ENCODE data around the gene DKK2. TPM values are rescaled to one million over a fixed set of nuclear protein-coding genes. Genes with fewer than 3 reads are reported as not detected.

The DKK2 gene
- total and polyA plus RNA-seq, 5 donors, result 0.91 to 4.0 (median 2.7) TPM

DNA sequence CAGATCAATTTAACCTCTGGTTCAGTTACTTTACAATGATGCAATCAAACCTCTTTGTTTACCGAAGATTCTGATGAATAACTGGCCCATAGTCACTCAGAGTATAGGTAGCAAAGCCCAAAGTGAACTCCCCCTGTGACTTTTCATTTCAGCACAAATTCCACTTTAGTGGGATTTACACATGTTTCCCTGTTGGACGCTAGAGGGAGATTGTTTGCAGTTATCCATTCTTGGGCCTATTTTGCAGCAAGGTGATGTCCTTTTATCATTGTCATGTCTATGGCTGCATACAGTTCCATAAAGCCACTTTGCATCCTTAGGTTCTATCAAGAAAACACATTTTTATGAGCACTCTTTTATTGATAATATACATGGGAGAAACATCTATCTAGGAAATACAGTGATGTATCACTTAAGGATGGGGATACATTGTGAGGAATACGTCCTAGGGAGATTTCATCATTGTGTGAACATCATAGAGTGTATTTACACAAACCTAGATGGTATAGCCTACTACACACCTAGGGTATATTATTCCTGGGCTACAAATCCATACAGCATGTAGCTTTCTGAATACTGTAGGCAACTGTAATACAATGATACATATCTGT lies 14.5 kb upstream of the DKK2 start:
- Histone ChIP-seq H3K9me3 (ENCODE audit: control insufficient read depth, low read length) (no peaks in the 10 kb centered on the region), H3K4me3 (ENCODE audit: low read length) (no peak overlapping the region), H3K4me1 (ENCODE audit: control insufficient read depth, insufficient read depth, low read length) (no peaks in the 10 kb centered on the region), H3K27ac (ENCODE audit: low read length) (no peak overlapping the region), H3K27me3 (ENCODE audit: control insufficient read depth, insufficient read depth) (no peaks in the 10 kb centered on the region)
- WGBS, result 56% methylated on average over 3 of the region's 3 CpGs
- no peak for DNase-seq
- intact Hi-C loops (cut with DNase I), result no loop called here
- no peak for ATAC-seq

DNA sequence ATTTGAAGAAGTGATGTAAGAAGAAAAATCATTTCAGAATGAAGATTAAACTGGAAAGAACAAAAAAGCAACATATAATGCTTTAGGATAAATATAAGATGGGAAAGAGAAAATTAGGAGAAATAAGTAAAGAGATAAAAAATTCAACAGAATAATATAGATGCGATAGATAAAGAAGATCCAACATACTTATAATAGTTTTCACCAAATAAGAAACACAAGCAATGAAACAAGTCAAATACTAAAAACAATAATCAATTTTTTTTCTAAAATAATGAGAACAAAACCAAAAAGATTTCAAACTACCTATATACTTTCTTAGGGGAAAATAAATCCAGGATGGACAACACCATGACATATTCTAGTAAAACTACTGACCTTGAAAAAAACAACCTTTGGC lies 10.1 kb upstream of the DKK2 start:
- DNase-seq (no peak), ATAC-seq (no peak)
- intact Hi-C loops (cut with DNase I), result no loop called here
- H3K27ac ChIP-seq (ENCODE audit: low read length), result no peak overlapping the region
- no peaks in the 10 kb centered on the region for H3K27me3 ChIP-seq (ENCODE audit: control insufficient read depth, insufficient read depth)
- no peaks in the 10 kb centered on the region for H3K9me3 ChIP-seq (ENCODE audit: control insufficient read depth, low read length)
- 98% methylated on average over 1 of the region's 1 CpG for WGBS
- no peaks in the 10 kb centered on the region for H3K4me1 ChIP-seq (ENCODE audit: control insufficient read depth, insufficient read depth, low read length)
- H3K4me3 ChIP-seq (ENCODE audit: low read length), result no peak overlapping the region

DNA sequence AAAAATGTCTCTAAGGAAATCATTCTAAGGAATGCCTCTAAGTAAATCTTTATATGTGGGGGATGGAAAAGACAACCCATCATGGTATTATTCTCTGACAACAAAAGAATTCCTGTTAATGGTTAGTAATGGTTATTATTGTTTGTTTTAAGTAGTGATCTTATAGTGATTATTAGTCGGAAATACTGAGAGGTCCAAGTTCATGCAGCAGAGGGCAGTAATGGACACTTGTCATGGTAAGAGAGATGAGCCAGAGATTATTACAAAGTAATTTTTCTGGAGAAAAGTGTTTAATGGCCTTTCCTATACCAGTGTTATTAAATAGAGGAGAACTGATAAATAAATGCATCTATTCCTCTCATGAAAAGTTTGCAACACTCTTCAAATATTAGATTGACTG lies 8.1 kb upstream of the DKK2 start:
- H3K4me3 ChIP-seq (ENCODE audit: low read length), result no peak overlapping the region
- H3K9me3 ChIP-seq (ENCODE audit: control insufficient read depth, low read length), result no peaks in the 10 kb centered on the region
- H3K27me3 ChIP-seq (ENCODE audit: control insufficient read depth, insufficient read depth), result no peaks in the 10 kb centered on the region
- H3K4me1 ChIP-seq (ENCODE audit: control insufficient read depth, insufficient read depth, low read length), result no peaks in the 10 kb centered on the region
- ATAC-seq, result no peak
- intact Hi-C loops (cut with DNase I), result no loop called here
- WGBS, result 48% methylated on average over 1 of the region's 1 CpG
- no peak for DNase-seq
- H3K27ac ChIP-seq (ENCODE audit: low read length), result no peak overlapping the region

DNA sequence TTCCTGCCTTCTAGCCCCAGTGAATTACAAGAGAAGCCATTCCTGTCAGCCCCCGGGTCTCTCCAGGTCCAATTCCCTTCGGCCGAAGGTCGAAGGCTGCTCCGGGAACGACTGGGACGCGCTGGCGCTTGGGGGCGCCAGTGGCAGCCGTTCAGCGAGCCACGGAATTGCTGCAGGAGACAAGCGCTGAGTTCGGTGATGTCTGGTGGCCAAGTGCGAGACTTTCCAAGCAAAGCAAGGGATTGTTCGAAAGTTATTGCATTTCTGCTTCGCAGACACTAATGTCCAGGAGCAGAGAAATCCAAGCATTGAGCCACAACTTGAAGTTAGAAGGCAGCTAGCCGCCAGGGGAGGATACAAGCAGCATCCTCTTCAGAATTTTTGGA lies 1.1 kb upstream of the DKK2 start:
- WGBS, result 2% methylated on average over 19 of the region's 19 CpGs
- H3K27ac ChIP-seq (ENCODE audit: low read length), result no peak overlapping the region
- peak overlapping the region; percentile 33 for H3K4me3 ChIP-seq (ENCODE audit: low read length)
- no peaks in the 10 kb centered on the region for H3K4me1 ChIP-seq (ENCODE audit: control insufficient read depth, insufficient read depth, low read length)
- H3K27me3 ChIP-seq (ENCODE audit: control insufficient read depth, insufficient read depth), result no peaks in the 10 kb centered on the region
- intact Hi-C loops (cut with DNase I), result no loop called here
- no peaks in the 10 kb centered on the region for H3K9me3 ChIP-seq (ENCODE audit: control insufficient read depth, low read length)
- DNase-seq (peak; percentile 50 to 75 (median 65)), ATAC-seq (peak; percentile 60 to 78)

DNA sequence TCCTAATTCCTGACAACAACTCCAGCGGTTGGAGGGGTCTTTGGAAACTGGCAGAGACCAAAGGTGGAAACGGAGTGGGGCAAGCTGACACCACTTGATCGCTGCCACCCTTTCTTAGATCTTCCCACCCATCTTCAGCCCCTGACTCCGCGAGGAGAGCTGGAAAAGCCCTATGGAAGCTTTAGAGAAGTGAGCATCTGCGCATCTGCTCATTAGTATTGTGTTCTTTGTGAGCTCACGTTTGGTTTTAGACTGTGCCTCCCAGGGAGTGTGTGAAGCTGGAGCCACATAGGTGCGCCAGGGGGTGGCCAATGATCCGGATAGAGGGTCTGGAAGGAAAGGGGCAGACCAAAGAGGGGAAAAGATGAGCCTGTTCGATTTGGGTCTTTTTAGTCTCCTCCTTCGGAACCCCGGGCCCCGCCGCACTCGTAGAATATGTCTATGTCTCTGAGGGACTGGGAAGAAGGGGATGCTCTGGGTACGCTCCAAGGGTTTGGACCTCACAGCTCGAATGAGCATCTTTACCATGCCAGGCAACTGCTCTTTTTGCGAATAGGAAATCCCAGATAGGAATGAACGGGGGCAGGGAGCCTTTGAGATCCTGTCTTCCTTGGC lies 578 bp upstream of the DKK2 start:
- peak in 1 of 2 donors; percentile 20 for ATAC-seq

DNA sequence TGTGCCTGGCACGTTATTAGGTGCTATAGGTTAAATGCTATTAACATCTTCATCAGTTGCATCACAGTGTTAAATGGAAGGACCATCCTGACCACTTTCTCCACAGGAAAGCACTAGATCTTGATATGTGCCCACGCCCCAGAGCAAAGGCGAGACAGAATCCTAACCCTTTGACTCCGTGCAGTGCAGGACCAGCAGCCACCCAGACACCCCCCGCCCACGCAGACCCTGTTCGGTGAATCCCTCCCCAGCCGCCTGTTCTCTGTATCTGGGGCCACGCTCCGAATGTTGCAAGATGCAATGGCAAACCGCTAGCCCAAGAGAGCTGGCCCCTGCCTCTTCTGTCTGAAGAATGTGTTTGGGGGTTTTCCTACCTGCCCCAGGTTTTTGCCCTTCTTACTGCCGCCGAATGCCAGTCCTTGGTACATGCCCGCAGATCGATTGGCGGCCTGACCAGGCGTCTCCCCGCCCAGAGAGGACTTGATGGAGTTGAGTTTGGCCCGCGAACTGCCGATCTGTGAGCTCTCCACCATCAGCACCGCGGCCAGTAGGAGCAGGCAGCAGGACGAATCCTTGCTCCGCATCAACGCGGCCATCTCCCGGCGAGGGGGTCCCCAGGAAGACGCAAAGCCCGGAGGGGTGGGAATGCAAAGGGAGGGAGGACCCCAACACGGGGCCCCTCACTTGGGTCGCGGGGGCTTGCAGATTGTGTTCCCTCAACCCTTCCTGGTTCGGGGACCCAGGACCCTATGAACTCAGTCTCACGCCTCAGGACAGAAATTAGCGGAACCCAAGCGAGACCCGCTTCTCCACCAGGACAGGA lies 906 bp downstream of the DKK2 start:
- Histone ChIP-seq H3K4me3 (ENCODE audit: low read length) (peak overlapping the region; percentile 33), H3K27me3 (ENCODE audit: control insufficient read depth, insufficient read depth) (no peaks in the 10 kb centered on the region), H3K9me3 (ENCODE audit: control insufficient read depth, low read length) (no peaks in the 10 kb centered on the region), H3K27ac (ENCODE audit: low read length) (no peak overlapping the region), H3K4me1 (ENCODE audit: control insufficient read depth, insufficient read depth, low read length) (no peaks in the 10 kb centered on the region)
- intact Hi-C loops (cut with DNase I), result no loop called here
- WGBS, result 2% methylated on average over 39 of the region's 39 CpGs
- DNase-seq (peak; percentile 11 to 57 (median 54)), ATAC-seq (peak in 1 of 2 donors; percentile 46)

More for the DNA sequence above, 578 bp upstream of the DKK2 start:
- no peak overlapping the region for H3K27ac ChIP-seq (ENCODE audit: low read length)
- H3K27me3 ChIP-seq (ENCODE audit: control insufficient read depth, insufficient read depth), result no peaks in the 10 kb centered on the region
- 4% methylated on average over 19 of the region's 19 CpGs for WGBS
- no peak for DNase-seq
- peak overlapping the region; percentile 33 for H3K4me3 ChIP-seq (ENCODE audit: low read length)
- no peaks in the 10 kb centered on the region for H3K4me1 ChIP-seq (ENCODE audit: control insufficient read depth, insufficient read depth, low read length)
- intact Hi-C loops (cut with DNase I), result no loop called here
- H3K9me3 ChIP-seq (ENCODE audit: control insufficient read depth, low read length), result no peaks in the 10 kb centered on the region

DNA sequence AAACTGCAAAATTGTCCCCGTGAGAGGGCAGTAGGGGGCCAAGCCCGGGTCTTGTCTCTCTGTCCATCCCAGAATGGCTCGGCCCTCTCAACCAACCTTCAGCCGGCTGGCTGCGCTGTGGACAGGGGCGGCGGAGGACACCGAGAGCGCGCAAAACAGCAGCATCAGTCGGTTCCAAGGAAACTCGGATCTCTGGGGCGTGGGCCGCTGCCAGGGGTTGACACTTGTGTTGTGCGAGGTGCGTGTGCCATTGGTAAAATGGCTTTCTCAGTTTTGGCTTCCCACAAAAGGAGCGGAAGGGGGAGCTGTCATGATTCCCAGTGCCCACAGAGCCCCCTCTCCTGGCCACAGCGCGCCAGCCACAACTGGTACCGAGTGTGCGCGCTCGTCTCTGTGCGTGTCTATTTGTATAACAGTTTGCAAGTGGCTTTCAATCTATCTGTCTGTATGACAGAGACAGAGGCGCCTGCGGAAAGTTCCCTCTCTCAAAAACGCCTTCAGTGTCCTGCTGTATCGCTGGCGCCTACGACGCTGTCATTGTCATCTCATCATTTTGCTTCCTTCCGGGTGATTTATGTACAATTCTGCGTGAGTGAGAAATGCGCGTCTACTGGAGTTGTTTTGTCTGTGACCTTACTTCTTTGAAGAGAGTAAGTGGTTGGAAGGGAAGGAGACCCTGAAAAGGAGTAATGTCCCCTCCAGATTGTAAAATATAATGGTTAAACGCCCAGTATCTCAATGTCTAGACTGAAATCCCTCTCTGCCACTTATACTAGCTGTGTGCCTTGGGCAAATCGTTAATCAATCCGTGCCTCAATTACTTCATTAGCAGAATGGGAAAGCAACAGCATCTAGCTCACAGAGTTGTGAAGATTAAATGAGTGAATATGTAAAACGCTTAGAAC lies 1.8 kb downstream of the DKK2 start:
- WGBS, result 2% methylated on average over 39 of the region's 39 CpGs
- ATAC-seq, result peak; percentile 54 to 69
- Histone ChIP-seq H3K27ac (ENCODE audit: low read length) (no peak overlapping the region), H3K4me1 (ENCODE audit: control insufficient read depth, insufficient read depth, low read length) (no peaks in the 10 kb centered on the region), H3K27me3 (ENCODE audit: control insufficient read depth, insufficient read depth) (no peaks in the 10 kb centered on the region), H3K4me3 (ENCODE audit: low read length) (peak overlapping the region; percentile 29), H3K9me3 (ENCODE audit: control insufficient read depth, low read length) (no peaks in the 10 kb centered on the region)
- DNase-seq, result peak; percentile 11 to 56 (median 33)
- intact Hi-C loops (cut with DNase I), result no loop called here

DNA sequence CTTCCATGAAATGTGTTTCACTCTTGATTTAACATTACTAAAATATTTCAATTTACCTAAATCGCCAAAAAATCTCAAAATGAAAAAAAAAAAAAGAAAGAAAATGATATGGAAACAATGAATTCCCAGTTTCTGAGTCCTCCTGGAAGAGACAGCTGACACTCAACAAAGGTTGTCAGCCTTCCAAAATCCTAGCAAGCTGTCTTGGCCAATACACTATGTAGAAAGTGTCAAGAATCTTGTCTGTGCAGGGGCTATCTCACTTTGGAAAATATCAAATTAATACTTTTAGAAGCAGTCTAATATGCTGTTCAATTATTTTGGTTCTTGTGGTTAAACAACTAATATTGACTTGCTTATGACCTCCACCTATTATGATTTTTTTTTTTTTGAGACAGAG lies 8.7 kb downstream of the DKK2 start:
- intact Hi-C loops (cut with DNase I), result no loop called here
- H3K9me3 ChIP-seq (ENCODE audit: control insufficient read depth, low read length), result no peaks in the 10 kb centered on the region
- no peaks in the 10 kb centered on the region for H3K27me3 ChIP-seq (ENCODE audit: control insufficient read depth, insufficient read depth)
- 72% methylated on average over 1 of the region's 1 CpG for WGBS
- no peak overlapping the region for H3K4me3 ChIP-seq (ENCODE audit: low read length)
- ATAC-seq (no peak), DNase-seq (no peak)
- no peak overlapping the region for H3K27ac ChIP-seq (ENCODE audit: low read length)
- H3K4me1 ChIP-seq (ENCODE audit: control insufficient read depth, insufficient read depth, low read length), result no peaks in the 10 kb centered on the region

DNA sequence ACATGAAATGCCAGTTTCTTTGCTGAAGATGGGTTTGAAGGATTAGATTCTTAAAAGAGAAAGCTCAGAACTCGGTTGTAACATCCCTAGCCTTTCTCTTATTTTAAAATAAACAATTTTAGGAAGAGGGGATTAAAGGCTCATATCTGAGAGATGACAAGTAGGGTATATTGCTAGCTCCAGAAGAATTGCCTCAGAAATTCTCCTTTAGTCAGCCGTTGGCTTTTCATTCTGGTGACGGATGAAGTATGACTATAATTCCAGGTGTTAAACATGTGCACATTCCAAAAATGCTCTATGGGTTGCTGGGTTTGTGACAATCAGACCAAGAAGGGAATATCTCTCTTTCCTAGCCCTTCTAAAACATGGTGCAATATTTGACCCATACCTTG lies 17.8 kb downstream of the DKK2 start:
- DNase-seq, result no peak
- Histone ChIP-seq H3K27me3 (ENCODE audit: control insufficient read depth, insufficient read depth) (no peaks in the 10 kb centered on the region), H3K9me3 (ENCODE audit: control insufficient read depth, low read length) (no peaks in the 10 kb centered on the region), H3K4me3 (ENCODE audit: low read length) (no peak overlapping the region), H3K4me1 (ENCODE audit: control insufficient read depth, insufficient read depth, low read length) (no peaks in the 10 kb centered on the region), H3K27ac (ENCODE audit: low read length) (no peak overlapping the region)
- no peak for ATAC-seq
- 70% methylated on average over 3 of the region's 3 CpGs for WGBS
- intact Hi-C loops (cut with DNase I), result no loop called here

DNA sequence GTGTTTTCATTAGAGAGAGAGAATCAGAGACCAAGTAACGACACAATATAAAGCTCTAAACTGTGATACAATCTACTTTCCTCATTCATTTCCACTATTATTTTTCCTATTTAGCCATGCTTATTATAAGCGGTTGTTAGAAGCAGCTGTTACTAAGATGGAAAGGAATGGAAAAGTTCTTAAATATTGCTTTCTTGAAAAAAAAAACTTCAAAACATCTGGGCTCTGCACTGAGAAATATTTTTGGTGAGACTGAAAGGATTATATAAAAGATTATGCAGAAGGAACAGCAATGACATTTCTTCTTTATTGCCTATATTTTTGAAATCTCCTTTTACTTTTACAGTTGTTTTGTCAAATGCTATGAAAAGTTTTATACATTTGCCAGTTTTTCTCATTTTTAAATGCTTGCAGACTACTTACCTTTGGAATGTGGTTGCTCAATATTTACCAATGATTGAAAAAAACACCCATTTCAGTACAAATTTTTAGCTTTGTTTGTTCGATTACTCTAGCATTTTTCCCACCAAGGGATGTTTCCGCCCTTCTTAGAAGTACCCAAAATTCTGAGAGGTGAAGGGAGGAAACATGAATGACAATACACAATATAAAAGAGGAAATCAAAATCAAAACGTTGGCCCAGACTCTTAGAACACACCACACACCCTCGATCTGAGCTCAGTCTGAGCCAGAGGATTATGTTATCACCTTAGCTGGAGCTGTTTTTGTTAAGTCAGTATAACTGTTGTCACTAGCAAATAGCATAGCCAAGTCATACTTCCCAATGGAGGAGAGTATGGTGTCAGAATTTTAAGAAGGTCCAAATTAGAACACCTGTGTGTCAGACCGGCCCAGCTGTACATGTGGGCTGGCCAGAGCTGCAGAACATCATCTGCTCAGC lies 18.4 kb downstream of the DKK2 start:
- no peak for DNase-seq
- H3K9me3 ChIP-seq (ENCODE audit: control insufficient read depth, low read length), result no peaks in the 10 kb centered on the region
- no peak overlapping the region for H3K4me3 ChIP-seq (ENCODE audit: low read length)
- H3K4me1 ChIP-seq (ENCODE audit: control insufficient read depth, insufficient read depth, low read length), result no peaks in the 10 kb centered on the region
- no peaks in the 10 kb centered on the region for H3K27me3 ChIP-seq (ENCODE audit: control insufficient read depth, insufficient read depth)
- ATAC-seq, result no peak
- intact Hi-C loops (cut with DNase I), result no loop called here
- 60% methylated on average over 7 of the region's 7 CpGs for WGBS
- no peak overlapping the region for H3K27ac ChIP-seq (ENCODE audit: low read length)
